ENCODE results near the gene NFYC. TPM values are rescaled to one million over a fixed set of nuclear protein-coding genes. Genes with fewer than 3 reads are reported as not detected.

Gene NFYC
- total and polyA plus RNA-seq, 3 donors from 2014 or later, result 69.1 to 83.9 (median 70.0) TPM

DNA sequence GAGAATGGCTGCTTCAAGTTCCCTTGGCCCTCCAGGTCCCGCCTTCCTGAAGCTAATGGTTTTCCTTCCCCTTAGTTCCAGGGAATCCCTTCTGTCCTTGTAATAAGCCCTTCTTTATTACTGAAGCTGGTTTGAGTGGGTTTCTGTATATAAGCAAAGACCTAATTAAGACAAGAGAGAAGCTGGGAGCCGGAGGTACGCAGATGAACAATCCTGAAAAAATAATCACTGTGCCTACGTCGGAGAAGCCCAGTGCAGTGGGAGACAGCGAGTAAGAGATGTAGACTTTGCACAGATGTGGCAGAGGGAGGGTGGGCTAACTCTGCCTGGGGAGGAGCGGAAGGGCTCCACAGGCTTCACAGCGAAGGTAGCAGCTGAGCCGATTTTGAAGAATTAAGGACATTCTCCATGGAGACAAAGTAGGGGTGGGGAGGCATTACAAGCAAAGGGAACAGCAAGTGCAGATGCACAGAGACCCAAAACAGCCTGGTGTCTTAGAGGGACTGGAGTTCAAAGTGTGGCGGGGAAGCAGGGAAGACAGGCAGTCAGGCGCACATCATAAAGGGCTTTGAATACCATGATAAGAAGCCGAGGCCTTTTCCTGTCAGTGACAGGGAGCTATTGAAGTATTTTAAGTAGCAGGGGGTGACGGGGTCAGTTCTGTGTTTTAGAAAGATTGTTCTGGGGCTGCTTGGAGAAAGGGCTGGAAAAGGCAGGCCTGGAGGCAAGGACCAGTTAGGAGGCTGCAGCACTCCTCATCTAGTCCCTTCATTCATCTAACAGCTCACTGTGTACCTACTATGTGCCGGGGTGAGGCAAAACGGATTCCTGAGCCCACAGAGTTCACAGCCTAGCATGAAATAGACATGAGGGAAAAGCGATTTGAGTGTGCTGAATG lies 32.5 kb upstream of the NFYC start:
- no peaks in the 10 kb centered on the region for H3K9me3 ChIP-seq
- WGBS, 2 donors, result 78 to 82% methylated on average over 16 of the region's 16 CpGs
- TF ChIP-seq POLR2A (IDR thresholded peaks at IDR 0.05), result no peak
- TF ChIP-seq, protein P1, sequence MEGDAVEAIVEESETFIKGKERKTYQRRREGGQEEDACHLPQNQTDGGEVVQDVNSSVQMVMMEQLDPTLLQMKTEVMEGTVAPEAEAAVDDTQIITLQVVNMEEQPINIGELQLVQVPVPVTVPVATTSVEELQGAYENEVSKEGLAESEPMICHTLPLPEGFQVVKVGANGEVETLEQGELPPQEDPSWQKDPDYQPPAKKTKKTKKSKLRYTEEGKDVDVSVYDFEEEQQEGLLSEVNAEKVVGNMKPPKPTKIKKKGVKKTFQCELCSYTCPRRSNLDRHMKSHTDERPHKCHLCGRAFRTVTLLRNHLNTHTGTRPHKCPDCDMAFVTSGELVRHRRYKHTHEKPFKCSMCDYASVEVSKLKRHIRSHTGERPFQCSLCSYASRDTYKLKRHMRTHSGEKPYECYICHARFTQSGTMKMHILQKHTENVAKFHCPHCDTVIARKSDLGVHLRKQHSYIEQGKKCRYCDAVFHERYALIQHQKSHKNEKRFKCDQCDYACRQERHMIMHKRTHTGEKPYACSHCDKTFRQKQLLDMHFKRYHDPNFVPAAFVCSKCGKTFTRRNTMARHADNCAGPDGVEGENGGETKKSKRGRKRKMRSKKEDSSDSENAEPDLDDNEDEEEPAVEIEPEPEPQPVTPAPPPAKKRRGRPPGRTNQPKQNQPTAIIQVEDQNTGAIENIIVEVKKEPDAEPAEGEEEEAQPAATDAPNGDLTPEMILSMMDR (IDR thresholded peaks at IDR 0.05), result no peak
- no peaks in the 10 kb centered on the region for H3K27me3 ChIP-seq
- H3K4me3 ChIP-seq, result no peak overlapping the region
- no peaks in the 10 kb centered on the region for H3K36me3 ChIP-seq (ENCODE audit: low read depth, missing control alignments)
- H3K27ac ChIP-seq, result no peak overlapping the region
- intact Hi-C loops (cut with DNase I; ENCODE audit: low total_unique reads), result no loop called here
- no peak for DNase-seq
- H3K4me1 ChIP-seq, result no peaks in the 10 kb centered on the region

DNA sequence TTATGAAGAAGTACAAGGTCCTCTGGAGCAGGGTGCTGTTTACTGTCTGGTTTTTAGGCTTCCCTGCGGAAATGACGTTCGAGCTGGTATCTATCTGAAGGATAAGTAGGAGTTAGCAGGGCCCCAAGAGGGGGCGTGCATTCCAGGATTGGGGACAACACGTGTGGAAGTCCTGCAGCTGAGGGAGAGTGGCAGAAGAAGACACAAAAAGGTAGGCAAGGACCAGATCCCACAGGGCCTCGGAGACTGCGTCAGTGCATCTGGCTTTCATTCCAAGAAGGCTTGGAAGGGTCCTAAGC lies 31.9 kb upstream of the NFYC start:
- 54 to 65% methylated on average over 7 of the region's 7 CpGs for WGBS, 2 donors
- no peak for DNase-seq
- no peaks in the 10 kb centered on the region for H3K36me3 ChIP-seq (ENCODE audit: low read depth, missing control alignments)
- no peak overlapping the region for H3K27ac ChIP-seq
- TF ChIP-seq, protein P1 (IDR thresholded peaks at IDR 0.05), result no peak
- no peak for TF ChIP-seq POLR2A (IDR thresholded peaks at IDR 0.05)
- H3K4me1 ChIP-seq, result no peaks in the 10 kb centered on the region
- no peaks in the 10 kb centered on the region for H3K27me3 ChIP-seq
- no peaks in the 10 kb centered on the region for H3K9me3 ChIP-seq
- H3K4me3 ChIP-seq, result no peak overlapping the region
- intact Hi-C loops (cut with DNase I; ENCODE audit: low total_unique reads), result no loop called here

DNA sequence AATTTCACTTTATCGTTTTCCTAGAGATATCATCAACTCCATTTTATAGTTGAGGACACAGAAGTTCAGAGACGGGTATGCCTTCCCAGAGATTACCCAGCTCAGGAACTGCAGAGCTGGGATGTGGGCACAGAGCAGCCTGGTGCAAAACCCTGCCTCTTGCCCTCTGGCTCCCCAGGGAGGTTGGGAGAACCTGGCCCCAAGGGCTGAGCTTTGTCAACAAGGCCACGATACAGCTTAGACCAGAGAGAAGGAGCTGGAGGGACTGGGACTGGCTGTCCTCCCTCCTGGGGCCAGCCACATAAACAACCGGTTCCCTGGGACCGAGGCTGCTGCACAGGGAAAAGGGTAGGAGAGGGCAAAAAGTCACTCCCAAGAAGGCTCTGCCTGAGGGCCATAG lies 29.8 kb upstream of the NFYC start:
- TF ChIP-seq, protein P1 (IDR thresholded peaks at IDR 0.05), result no peak
- no peak for TF ChIP-seq POLR2A (IDR thresholded peaks at IDR 0.05)

DNA sequence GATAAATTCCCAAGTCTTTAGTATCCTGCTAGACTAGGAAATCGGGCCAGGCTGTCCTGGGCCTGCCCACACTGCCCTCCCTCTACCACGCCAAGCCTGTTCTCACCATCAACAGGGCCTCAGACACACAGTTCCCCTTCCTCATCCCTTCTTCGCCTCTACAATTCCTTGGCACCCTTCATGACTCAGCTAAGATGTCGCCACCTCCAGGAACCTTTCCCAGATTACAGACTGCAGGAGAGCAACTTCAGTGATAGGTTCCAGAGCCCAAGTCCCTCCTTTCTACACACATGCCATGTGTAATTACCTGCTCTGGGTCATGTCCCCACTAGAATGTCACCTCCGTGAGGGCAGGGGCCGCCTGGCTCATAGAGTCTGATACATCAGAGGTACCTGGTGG lies 29.4 kb upstream of the NFYC start:
- H3K4me1 ChIP-seq, result peaks cover 6% of the 10 kb centered on the region
- intact Hi-C loops (cut with DNase I; ENCODE audit: low total_unique reads), result no loop called here
- WGBS, 2 donors, result 86 to 89% methylated on average over 6 of the region's 6 CpGs
- DNase-seq, result no peak
- no peak for TF ChIP-seq POLR2A (IDR thresholded peaks at IDR 0.05)
- TF ChIP-seq, protein P1 (IDR thresholded peaks at IDR 0.05), result no peak
- no peak overlapping the region for H3K27ac ChIP-seq
- no peaks in the 10 kb centered on the region for H3K9me3 ChIP-seq
- no peaks in the 10 kb centered on the region for H3K36me3 ChIP-seq (ENCODE audit: low read depth, missing control alignments)
- H3K4me3 ChIP-seq, result no peak overlapping the region
- no peaks in the 10 kb centered on the region for H3K27me3 ChIP-seq

More for the DNA sequence above, 29.8 kb upstream of the NFYC start:
- Histone ChIP-seq H3K36me3 (ENCODE audit: low read depth, missing control alignments) (no peaks in the 10 kb centered on the region), H3K4me3 (no peak overlapping the region), H3K9me3 (no peaks in the 10 kb centered on the region), H3K27me3 (no peaks in the 10 kb centered on the region), H3K27ac (no peak overlapping the region), H3K4me1 (peaks cover 6% of the 10 kb centered on the region)
- no peak for DNase-seq
- intact Hi-C loops (cut with DNase I; ENCODE audit: low total_unique reads), result no loop called here
- 58 to 59% methylated on average over 5 of the region's 5 CpGs for WGBS, 2 donors

DNA sequence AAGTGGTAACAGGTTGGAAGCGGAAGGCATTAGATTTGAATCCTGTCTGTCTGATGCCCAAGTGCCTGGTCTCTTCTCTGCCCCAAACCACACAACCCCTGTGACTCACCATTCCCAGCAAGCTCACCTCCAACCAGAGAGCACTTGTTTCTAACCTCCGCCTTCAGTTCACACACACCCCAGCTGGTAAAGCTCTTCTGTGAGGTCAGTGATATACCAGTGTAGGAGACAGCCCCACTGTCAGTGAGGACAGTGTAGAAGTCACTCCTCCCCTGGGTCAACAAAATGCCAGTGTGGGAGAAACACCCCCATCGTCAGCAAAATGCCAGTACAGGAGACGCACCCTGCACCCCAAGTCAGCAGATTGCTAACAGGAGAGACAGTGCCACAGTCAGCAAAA lies 28.6 kb upstream of the NFYC start:
- WGBS, 2 donors, result 78 to 84% methylated on average over 4 of the region's 4 CpGs
- no peak overlapping the region for H3K27ac ChIP-seq
- DNase-seq, result no peak
- intact Hi-C loops (cut with DNase I; ENCODE audit: low total_unique reads), result no loop called here
- H3K36me3 ChIP-seq (ENCODE audit: low read depth, missing control alignments), result no peaks in the 10 kb centered on the region
- peaks cover 6% of the 10 kb centered on the region for H3K4me1 ChIP-seq
- no peaks in the 10 kb centered on the region for H3K9me3 ChIP-seq
- no peak overlapping the region for H3K4me3 ChIP-seq
- H3K27me3 ChIP-seq, result no peaks in the 10 kb centered on the region
- TF ChIP-seq, protein P1 (IDR thresholded peaks at IDR 0.05), result no peak
- no peak for TF ChIP-seq POLR2A (IDR thresholded peaks at IDR 0.05)
